Activated CD4-positive, alpha-beta T cell treated with anti-CD3 and anti-CD28 coated beads for 24 hours (primary cell): ENCODE results near the gene ITIH4.
A peak's percentile ranks its signal among the peaks of the same experiment; 100 is the strongest.

ENCODE experiments used
- DNase-seq, 2 donors: peaks; one replicate each; pipeline ENCODE4 v3.0.0-alpha.2; 2020; ENCODE audit warnings: low read depth in 2 of 2

The ITIH4 gene

GRCh38 chr3:52831500-52832301, 1.2 kb upstream of the ITIH4 start:
- no peak for DNase-seq

DNA sequence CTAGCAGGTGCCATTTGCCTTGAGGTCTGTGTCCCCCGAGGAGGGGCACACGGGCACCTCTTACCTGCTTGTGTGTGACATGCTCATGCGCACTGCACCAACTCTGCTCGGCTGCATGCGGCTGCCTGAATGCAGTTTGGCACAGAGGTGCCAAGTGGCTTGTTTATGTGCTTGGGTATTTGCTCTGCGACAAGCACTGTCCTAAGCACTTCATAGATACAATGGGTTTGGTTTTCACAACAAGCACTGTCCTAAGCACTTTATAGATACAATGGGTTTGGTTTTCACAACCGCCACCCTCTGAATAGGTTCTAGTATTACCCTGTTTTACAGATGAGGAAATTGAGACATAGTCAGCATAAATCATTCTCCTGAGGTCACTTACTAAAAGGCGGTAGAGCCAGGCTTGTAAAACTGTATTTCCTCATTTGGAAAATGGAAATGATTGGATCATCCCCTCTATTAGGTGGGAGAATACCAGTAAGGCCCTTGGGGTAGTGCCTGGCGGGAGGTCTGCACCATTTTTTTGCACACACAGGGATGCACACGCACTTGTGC, 487 bp downstream of the ITIH4 start:
- DNase-seq: no peak

GRCh38 chr3:52829482-52829881, 990 bp downstream of the ITIH4 start:
- DNase-seq: no peak

GRCh38 chr3:52827866-52828376, 2.6 kb downstream of the ITIH4 start:
- no peak for DNase-seq

DNA sequence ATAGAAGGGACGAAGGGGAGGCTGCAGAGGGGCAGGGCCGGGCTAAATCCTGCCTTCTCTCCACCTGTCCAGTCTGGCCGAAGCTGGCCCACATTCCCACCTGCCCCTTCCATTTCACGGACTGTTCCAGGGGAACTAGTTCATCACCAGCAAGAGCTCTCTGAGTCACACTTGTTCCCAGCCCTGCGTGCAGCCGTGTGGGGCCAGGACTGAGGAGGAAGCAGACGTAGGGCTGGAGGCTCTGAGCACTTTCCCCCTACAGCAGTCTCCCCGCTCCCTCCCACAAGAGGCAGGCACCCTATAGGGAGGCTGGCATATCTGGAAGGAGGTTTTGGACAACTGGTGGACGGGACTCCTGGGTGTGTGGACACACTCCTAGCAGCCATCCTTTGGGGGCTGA, 3.0 kb downstream of the ITIH4 start:
- DNase-seq: no peak

DNA sequence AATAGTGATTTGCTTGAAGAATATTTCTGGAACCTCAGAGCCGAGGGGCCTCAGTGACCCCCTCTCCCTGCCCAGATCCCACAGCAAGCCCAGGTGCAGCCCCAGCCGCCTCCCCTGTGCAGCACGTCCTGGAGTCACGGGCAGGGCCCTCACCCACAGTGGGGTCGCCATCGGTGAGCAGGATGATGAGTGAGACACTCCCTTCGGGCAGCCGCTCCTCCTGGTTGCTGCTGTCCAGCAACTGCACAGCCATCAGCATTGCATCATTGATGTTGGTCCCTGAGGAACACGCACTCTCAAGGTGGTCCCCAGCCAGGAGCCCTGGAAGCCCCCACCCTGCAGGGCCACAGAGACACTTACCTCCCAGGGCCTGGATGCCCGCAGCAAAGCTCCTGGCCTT, 6.4 kb downstream of the ITIH4 start:
- DNase-seq: no peak

DNA sequence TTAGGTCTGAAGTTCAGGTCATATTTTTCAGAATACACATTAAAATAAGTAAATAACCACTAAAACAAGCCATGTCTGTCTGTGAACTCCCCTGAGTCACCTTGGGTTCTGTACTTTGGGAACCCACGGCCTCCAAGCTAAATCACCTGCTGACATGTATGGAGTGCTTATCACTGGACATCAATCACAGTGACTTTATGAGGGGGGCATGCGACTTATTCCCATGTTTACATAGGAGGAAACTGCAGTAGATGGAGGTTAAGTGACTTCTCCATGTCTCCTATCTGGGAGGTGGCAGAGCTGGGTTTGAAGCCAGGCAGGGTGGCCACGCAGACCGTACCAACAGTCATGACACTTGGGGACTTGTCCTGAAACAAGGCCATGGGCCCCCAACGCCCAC, 8.1 kb downstream of the ITIH4 start:
- no peak for DNase-seq

DNA sequence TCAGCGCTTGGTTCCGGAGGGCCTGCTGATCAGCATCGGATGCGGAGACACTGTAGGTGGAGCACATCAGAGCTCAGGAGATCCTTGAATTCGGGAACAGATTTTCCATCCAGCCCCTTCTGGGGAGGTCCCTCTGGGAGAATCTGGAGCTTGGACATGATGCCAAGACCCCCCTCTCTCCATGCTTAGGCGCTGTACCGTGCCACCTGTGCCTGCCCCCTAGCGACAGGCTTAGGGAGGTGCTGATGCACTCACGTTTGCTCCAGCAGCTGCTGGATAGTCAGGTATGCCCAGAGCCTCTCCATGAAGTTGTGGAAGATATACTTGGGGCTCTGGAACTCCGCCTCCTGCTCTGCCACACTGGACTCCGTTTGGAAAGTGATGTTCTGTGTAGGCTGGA, 9.7 kb downstream of the ITIH4 start:
- DNase-seq: peak; percentile 2 to 17

- DNase-seq: no peak
These were observed 10.5 kb downstream of the ITIH4 start for GRCh38 chr3:52819936-52820335.

GRCh38 chr3:52817860-52818259, 12.6 kb downstream of the ITIH4 start:
- DNase-seq: no peak

DNA sequence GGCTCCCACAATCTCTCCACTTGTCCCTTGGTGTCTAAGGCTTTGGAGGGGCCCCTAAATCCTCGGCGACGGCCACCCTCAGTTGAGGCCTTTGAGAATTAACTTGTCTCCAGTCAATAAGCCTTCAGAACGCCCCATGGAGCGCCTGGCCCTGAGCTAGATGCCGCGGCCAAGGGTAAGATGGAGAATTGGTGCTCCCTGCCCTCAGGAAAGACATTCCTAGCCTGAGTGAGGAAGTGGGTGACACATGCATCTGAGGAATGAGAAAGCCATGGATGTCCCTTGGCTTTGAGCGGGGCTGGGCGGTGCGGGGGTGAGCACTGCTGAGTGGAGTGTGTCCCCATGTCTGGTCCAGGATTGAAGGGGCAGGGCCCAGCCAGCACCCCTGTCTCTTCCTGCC, 13.3 kb downstream of the ITIH4 start:
- DNase-seq: no peak

DNA sequence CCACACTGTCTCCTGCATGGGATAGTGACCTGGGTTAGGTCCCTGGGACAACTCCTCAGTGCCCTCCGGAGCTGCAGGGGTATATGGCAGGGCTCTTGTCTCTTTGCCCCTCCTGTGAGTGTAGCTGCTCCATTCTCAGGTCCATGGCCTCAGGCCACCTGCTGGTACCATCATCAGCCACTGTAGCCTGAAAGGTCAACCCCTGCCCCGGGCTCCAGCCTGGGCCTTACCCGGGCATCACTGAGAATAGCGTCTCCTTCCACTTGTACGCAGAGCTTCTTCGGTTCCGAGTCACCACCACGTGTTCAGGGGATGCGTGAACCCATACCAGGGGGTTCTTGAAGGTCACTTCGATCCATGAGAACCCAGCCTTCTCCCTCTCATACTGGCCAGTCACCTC, 13.8 kb downstream of the ITIH4 start:
- DNase-seq: no peak

DNA sequence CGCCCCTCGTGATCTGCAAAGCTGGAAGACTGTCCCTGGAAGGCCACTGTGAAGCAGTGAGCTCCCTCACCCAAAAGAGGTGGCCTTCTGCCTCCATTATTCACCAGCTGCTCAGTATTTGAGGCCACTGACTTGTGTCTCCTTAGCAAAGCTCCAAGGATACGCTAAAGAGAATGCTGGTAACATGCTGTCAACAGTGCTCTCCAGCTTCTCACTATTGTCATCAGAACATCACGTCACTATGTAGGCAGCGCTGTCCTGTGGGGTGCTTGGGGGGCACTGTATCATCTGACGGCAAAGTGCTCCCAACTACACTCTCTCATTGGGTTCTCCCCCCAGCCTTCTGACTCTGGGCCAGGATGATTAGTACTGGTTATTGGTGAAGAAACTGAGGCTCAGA, 14.3 kb downstream of the ITIH4 start:
- DNase-seq: no peak

- DNase-seq: no peak
These were observed 16.7 kb downstream of the ITIH4 start for GRCh38 chr3:52813810-52814209.

GRCh38 chr3:52811452-52812011, 18.9 kb downstream of the ITIH4 start:
- DNase-seq: no peak

DNA sequence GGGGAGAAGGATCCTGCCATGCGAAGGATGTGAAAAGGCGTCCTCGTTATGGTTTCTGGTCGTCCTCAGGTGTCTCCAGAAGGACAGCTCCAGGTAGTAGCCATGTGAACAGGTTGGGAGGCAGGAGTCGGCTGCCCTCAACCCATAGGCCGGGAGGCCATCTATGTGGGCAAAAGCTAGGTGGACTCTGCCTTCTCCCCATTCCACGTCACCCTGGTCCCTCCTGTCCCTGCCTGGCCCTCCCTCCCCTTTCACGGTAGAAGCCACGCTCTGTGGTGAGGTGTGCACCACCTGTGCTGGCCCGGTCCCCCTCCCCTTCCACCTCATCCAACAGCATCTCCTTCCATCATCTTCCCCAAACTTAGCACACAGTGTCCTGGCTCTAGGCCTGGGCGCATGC, 19.5 kb downstream of the ITIH4 start:
- no peak for DNase-seq

- no peak for DNase-seq
These were observed 20.7 kb downstream of the ITIH4 start for GRCh38 chr3:52809662-52810377.

DNA sequence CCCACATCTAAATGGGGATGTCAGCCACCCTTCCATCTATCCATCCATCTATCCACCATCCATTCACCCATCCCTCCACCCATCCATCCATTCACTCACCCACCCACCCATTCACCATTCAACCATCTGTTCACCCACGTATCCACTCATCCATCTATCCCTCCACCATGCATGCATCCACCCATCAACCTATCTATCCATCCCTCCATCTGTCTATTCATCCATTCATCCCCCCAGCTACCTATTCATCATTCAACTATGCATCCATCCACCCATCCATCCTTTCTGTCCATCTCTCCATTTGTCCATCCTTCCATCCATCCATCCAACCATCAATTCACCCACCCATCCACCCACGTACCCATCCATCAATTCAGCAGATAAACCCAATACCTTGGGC, 21.3 kb downstream of the ITIH4 start:
- no peak for DNase-seq

DNA sequence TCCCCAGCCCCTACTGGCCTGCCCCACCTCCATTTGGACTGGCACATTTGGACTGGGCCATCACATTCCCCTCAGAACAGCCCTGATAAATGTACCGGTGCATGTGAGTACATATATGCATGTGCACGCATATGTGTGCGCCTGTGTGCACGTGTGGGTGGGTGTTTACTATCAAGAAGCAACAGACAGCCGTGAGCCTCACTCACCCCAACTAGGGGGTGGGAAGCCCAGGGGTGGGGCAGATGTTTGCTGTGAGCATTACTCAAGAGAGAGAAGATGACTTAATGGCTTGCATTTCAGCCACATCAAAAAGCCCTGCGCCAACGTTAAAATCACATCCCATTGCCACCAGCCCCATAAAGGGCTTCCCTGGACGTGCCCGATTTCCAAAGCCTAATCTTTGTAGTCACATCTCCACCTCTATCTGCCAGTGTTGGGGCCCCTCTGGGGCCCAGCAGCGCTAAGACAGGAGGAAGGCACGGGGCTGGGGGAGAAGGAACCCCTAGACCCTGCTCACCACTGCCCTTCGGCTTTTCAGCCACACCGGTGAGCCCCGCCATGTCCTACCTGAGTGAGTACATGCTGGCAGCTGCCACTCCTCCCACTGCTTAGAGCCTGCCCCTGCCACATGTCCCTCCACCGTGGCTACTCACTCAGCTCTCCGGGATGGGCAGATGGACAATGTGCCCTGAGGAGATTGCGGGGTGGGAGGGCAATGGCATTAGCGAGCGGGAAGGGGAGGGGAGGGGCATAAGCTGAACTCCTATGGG, 25.0 kb downstream of the ITIH4 start:
- no peak for DNase-seq

GRCh38 chr3:52801839-52802238, 28.6 kb downstream of the ITIH4 start:
- no peak for DNase-seq

GRCh38 chr3:52800079-52800478, 30.4 kb downstream of the ITIH4 start:
- no peak for DNase-seq

DNA sequence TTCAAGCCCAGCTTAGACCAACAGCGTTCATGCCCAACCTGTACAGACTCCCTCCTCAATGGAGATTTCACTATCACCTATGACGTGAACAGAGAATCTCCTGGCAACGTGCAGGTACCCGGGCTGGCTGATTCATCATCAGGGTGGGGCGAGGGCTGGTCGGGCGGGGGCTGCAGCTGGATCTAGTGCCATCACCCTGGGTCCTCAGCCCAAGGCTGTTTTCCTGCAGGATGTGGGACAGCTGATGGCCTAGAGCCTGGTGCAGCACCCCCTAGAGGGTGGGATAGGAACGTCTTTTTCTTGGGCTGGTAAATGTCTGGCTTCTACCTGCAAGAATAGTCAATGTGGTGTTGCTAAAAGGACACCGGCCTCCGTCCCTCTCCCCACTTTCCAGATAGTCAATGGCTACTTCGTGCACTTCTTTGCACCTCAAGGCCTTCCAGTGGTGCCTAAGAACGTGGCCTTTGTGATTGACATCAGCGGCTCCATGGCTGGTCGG, 31.4 kb downstream of the ITIH4 start:
- DNase-seq: no peak
